HepG2 (cell line): ENCODE results near the gene TEX14. TPM values are rescaled to one million over a fixed set of nuclear protein-coding genes. Genes with fewer than 3 reads are reported as not detected.

Experiments used
- ATAC-seq: fragments of 200-7000 bp; cut with Tn5 transposase; 3 replicates; pipeline ENCODE4 v1.9.1; 2020; ENCODE audit warnings: mild to moderate bottlenecking, moderate library complexity
- BruUV-seq: library from RNA; stranded (reverse); fragments of 400-500 nt; replicated peaks from 2 replicates; lab custom pipeline; 2021; lab: Mats Ljungman, UMichigan
- CTCF ChIA-PET: fragments of 300-600 bp; formaldehyde crosslinking; extraction: SDS; loops from one replicate; lab custom pipeline; 2021; ENCODE audit warnings: low total read pairs, inconsistent platforms, low intra/inter-chr PET ratio; lab: Yijun Ruan, JAX
- POLR2A ChIA-PET: fragments of 350-600 bp; sonication (Branson Sonifier 250); formaldehyde crosslinking; loops from one replicate; lab custom pipeline; 2020; ENCODE audit warnings: antibody characterized with exemption, inconsistent platforms; lab: Yijun Ruan, JAX
- DNase-seq: peaks from one replicate; pipeline ENCODE4 v3.0.0-alpha.2; 2015; ENCODE audit warnings: low spot score
- FAIRE-seq: peaks from 3 replicates; lab custom pipeline; 2011; peaks lifted over from hg19 to GRCh38; lab: Jason Lieb, UNC
- H2AFZ ChIP-seq: one replicate; pipeline ENCODE4 v1.6.1; 2011; ENCODE audit warnings: low read length, inconsistent platforms
- H3K27ac ChIP-seq: fragments of 300-600 bp; 3 replicates; pipeline ENCODE4 v1.8.0; 2011; ENCODE audit warnings: mixed run types, mild to moderate bottlenecking, mixed read lengths, low read length, inconsistent platforms; ENCODE audit not compliant: insufficient read depth; ENCODE audit errors: extremely low read length
- H3K27me3 ChIP-seq, 2 experiments: fragments of 200-600 bp in 1 of 2; 2 replicates in 1 of 2; 3 replicates in 1 of 2; pipeline versions ENCODE4 v1.6.0 to v1.8.0; 2011; ENCODE audit warnings: low read length in 2 of 2, mild to moderate bottlenecking in 2 of 2, moderate library complexity in 2 of 2, inconsistent platforms in 1 of 2; ENCODE audit not compliant: insufficient read depth in 2 of 2, control insufficient read depth in 1 of 2
- H3K36me3 ChIP-seq, 2 experiments: fragments of 200-600 bp in 1 of 2; replicated peaks in 1 of 2; 2 replicates in 1 of 2; 3 replicates in 1 of 2; pipeline versions ENCODE4 v1.5.1 to v1.8.0; 2011; ENCODE audit warnings: low read length in 2 of 2, inconsistent platforms in 1 of 2; ENCODE audit not compliant: insufficient read depth in 2 of 2, control insufficient read depth in 1 of 2
- H3K4me1 ChIP-seq: 2 replicates; pipeline ENCODE4 v1.5.1; 2012; ENCODE audit warnings: low read length, inconsistent platforms; ENCODE audit not compliant: insufficient read depth
- H3K4me2 ChIP-seq: 2 replicates; pipeline ENCODE4 v1.6.0; 2011; ENCODE audit warnings: low read depth, low read length, inconsistent platforms
- H3K4me3 ChIP-seq, 3 experiments: fragments of 200-600 bp in 1 of 3; sonication (generic), shearing (Covaris generic) in 1 of 3; replicated peaks in 1 of 3; 2 replicates each; pipeline ENCODE4 v1.5.1; 2011 to 2016; ENCODE audit warnings: low read length in 3 of 3, inconsistent platforms in 2 of 3, low read depth in 2 of 3, mild to moderate bottlenecking in 2 of 3, control low read depth in 1 of 3, mixed read lengths in 1 of 3; ENCODE audit not compliant: insufficient read depth in 1 of 3
- H3K79me2 ChIP-seq: one replicate; pipeline ENCODE4 v1.6.1; 2011; ENCODE audit warnings: low read length, inconsistent platforms; ENCODE audit not compliant: insufficient read depth
- H3K9ac ChIP-seq: 2 replicates; pipeline ENCODE4 v1.6.0; 2011; ENCODE audit warnings: mild to moderate bottlenecking, low read depth, low read length, inconsistent platforms; ENCODE audit not compliant: insufficient read depth
- H3K9me3 ChIP-seq: 2 replicates; pipeline ENCODE4 v1.5.1; 2012; ENCODE audit warnings: mild to moderate bottlenecking, low read length
- H4K20me1 ChIP-seq: 2 replicates; pipeline ENCODE4 v1.6.0; 2011; ENCODE audit warnings: inconsistent platforms, mild to moderate bottlenecking, low read length, moderate library complexity; ENCODE audit not compliant: insufficient read depth
- AGO2 ChIP-seq: fragments of 200-400 bp; formaldehyde crosslinking; optimal IDR thresholded peaks from 2 replicates; pipeline ENCODE3; 2017; ENCODE audit warnings: mild to moderate bottlenecking, low read depth, low read length, moderate library complexity
- ATF1 ChIP-seq: IDR thresholded peaks from 2 replicates; pipeline ENCODE4 v1.6.1; 2016; ENCODE audit warnings: mild to moderate bottlenecking, control low read depth
- CREB1 ChIP-seq, 2 experiments: fragments of 450-650 bp in 1 of 2; IDR thresholded peaks; 2 replicates each; pipeline ENCODE4 v1.6.1; 2016 to 2017; ENCODE audit warnings: control low read depth in 1 of 2, mild to moderate bottlenecking in 1 of 2, missing compliant biosample characterization in 1 of 2, missing genetic modification characterization in 1 of 2
- CREM ChIP-seq, 2 experiments: sonication (generic) in 1 of 2; formaldehyde crosslinking in 1 of 2; IDR thresholded peaks; 2 replicates each; pipeline versions ENCODE4 v1.4.0 to v1.6.1; 2016 to 2020; ENCODE audit warnings: antibody characterized with exemption in 1 of 2, mild to moderate bottlenecking in 1 of 2, missing genetic modification reagents in 1 of 2
- GABPA ChIP-seq, 2 experiments: IDR thresholded peaks; 2 replicates each; pipeline ENCODE4 v1.6.1; 2011 to 2016; ENCODE audit warnings: low read depth in 2 of 2, low read length in 1 of 2, missing biosample characterization in 1 of 2, missing genetic modification characterization in 1 of 2
- STAG1 ChIP-seq: sonication (generic); formaldehyde crosslinking; IDR thresholded peaks from 2 replicates; pipeline ENCODE4 v1.4.0; 2020; ENCODE audit warnings: missing genetic modification reagents
- TEAD3 ChIP-seq: optimal IDR thresholded peaks from 2 replicates; pipeline ENCODE3; 2016; ENCODE audit warnings: borderline replicate concordance
- ZFP62 ChIP-seq: sonication (generic); formaldehyde crosslinking; IDR thresholded peaks from 2 replicates; pipeline ENCODE4 v1.4.0; 2020; ENCODE audit warnings: missing genetic modification reagents
- ZNF264 ChIP-seq: sonication (generic); formaldehyde crosslinking; IDR thresholded peaks from 2 replicates; pipeline ENCODE4 v1.4.0; 2020; ENCODE audit warnings: missing genetic modification reagents
- ZNF790 ChIP-seq: sonication (generic); formaldehyde crosslinking; IDR thresholded peaks from 2 replicates; pipeline ENCODE4 v1.8.0; 2022; ENCODE audit warnings: missing genetic modification reagents, mild to moderate bottlenecking, borderline replicate concordance
- WGBS: methylation state at CpG from one replicate; pipeline ENCODE4 v1.1.6; 2017; ENCODE audit warnings: low lambda C conversion rate; 5-methylcytosine and 5-hydroxymethylcytosine counted together
- in situ Hi-C: cut with HindIII; loops from 2 replicates; pipeline ENCODE4 v1.10.0; 2017; ENCODE audit warnings: low pct_unique_long_range_greater_than_20kb; ENCODE audit not compliant: extremely low pct_ligation_motif_present
- intact Hi-C: fragments of 100-400 bp; cut with micrococcal nuclease; formaldehyde crosslinking; loops from one replicate; pipeline ENCODE4 v1.10.0; 2022; ENCODE audit not compliant: unreplicated experiment
- polyA plus RNA-seq, 8 experiments: library from polyadenylated mRNA; depleted of rRNA in 3 of 8; stranded (reverse) in 7 of 8; unstranded in 1 of 8; fragments of >200 nt; fragmentation: Illumina TruSeq in 4 of 8; extraction: Trizol in 4 of 8; gene quantifications; 2 replicates each; pipeline versions ENCODE4 v1.2.1 to v1.2.3, GENCODE V29; 2011 to 2016; ENCODE audit warnings: low read depth in 4 of 8, missing spikeins in 1 of 8, mixed read lengths in 1 of 8; ENCODE audit not compliant: insufficient read depth in 1 of 8
- total RNA-seq, 5 experiments: library from RNA; depleted of rRNA; stranded (reverse); fragments of >200 nt; fragmentation: Illumina TruSeq; extraction: Trizol; gene quantifications; 2 replicates each; pipeline ENCODE4 v1.2.3, GENCODE V29; 2016; ENCODE audit warnings: low read depth in 1 of 5
- TF ChIP-seq, protein P1 (sequence below): sonication (generic); formaldehyde crosslinking; IDR thresholded peaks from 2 replicates; pipeline ENCODE4 v1.8.1; 2022; ENCODE audit warnings: mild to moderate bottlenecking, missing genetic modification reagents
- TF ChIP-seq, protein P2 (sequence below): sonication (generic); formaldehyde crosslinking; IDR thresholded peaks from 2 replicates; pipeline ENCODE4 v1.5.1; 2020; ENCODE audit warnings: mild to moderate bottlenecking, missing genetic modification reagents
- TF ChIP-seq, protein P3 (sequence below): sonication (generic); formaldehyde crosslinking; IDR thresholded peaks from 2 replicates; pipeline ENCODE4 v1.5.0; 2020; ENCODE audit warnings: mild to moderate bottlenecking, missing genetic modification reagents
- TF ChIP-seq, protein P4 (sequence below): sonication (generic); formaldehyde crosslinking; IDR thresholded peaks from 2 replicates; pipeline ENCODE4 v1.5.0; 2020; ENCODE audit warnings: mild to moderate bottlenecking, missing genetic modification reagents, moderate library complexity

TEX14 gene
- total and polyA plus RNA-seq, 2 of the 13 experiments (the other 11 are each of a cell fraction or from before 2014, with no cell fraction given), result 0.04 to 0.07 TPM

DNA sequence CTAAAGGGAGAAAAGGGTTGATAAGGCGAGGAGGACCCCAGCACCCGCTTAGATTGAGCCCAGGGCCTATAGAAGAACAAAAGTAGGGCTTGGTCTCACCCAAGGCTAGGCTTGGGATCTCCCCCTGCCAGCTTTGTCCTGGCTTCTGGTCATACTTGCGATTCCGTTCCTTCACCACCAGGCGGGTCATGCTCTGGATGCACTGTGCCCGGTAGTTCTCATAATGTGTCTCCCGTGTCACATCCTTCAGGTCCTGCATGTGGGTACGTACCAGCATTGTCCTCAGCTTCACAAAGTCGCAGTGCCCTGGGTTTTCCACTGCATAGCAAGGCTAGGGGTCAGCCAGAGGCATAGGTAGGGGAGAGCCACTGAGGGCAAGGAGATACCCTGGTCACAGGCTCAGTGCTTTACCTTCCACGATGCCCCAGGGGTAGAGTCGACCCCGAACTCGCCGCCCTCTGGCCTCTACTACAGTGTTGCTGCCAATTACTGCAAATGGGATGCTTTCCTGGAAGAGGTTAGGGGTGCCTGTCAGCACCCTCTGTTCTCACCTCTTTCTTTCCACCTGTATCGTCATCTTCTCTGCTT is 170.9 kb downstream of the TEX14 start:
- in situ Hi-C loops, result no loop called here
- FAIRE-seq, result peak; percentile 88
- peak; percentile 64 for DNase-seq
- intact Hi-C loops, result loop anchor here (5.0 kb wide), 1 partner anchor 191 kb away; no protein-coding TSS in a partner anchor
- Histone ChIP-seq H3K27me3 (no peaks in the 10 kb centered on the region; a peak in 2 of 5 replicates), H3K27ac (no peak overlapping the region), H3K9me3 (no peaks in the 10 kb centered on the region), H3K79me2 (peaks cover 9% of the 10 kb centered on the region), H3K4me3 (peak overlapping the region in 1 of 3 experiments; percentile 46; a peak in 1 of 6 replicates), H3K9ac (no peak overlapping the region), H2AFZ (no peak overlapping the region), H3K4me2 (peak overlapping the region; percentile 67), H3K36me3 (no peaks in the 10 kb centered on the region), H4K20me1 (no peaks in the 10 kb centered on the region), H3K4me1 (peaks cover 41% of the 10 kb centered on the region)
- WGBS, result 30% methylated on average over 15 of the region's 15 CpGs
- ChIA-PET CTCF (interaction anchor here (1.0 to 1.4 kb wide), 3 partner anchors 56 to 484 kb away, joined by 3 to 4 read pairs (median 4); no protein-coding TSS in a partner anchor), POLR2A (interaction anchor here (0.6 to 4.1 kb wide), 4 partner anchors 13 to 172 kb away, joined by 3 to 77 read pairs (median 30); partner anchors contain the start of gene RAD51C)
- no TSS peak for BruUV-seq
- ATAC-seq, result no peak
- TF ChIP-seq, protein P1, sequence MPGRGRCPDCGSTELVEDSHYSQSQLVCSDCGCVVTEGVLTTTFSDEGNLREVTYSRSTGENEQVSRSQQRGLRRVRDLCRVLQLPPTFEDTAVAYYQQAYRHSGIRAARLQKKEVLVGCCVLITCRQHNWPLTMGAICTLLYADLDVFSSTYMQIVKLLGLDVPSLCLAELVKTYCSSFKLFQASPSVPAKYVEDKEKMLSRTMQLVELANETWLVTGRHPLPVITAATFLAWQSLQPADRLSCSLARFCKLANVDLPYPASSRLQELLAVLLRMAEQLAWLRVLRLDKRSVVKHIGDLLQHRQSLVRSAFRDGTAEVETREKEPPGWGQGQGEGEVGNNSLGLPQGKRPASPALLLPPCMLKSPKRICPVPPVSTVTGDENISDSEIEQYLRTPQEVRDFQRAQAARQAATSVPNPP (CRISPR knock-in tag), result no peak
- TF ChIP-seq CREM (IDR thresholded peaks at IDR 0.05) (0 out of 2 replicates have a peak, but pooled peaks have one; percentile 32), CREM (CRISPR knock-in tag; IDR thresholded peaks at IDR 0.05) (no peak), GABPA (IDR thresholded peaks at IDR 0.05; ENCODE audit: low read depth, low read length) (no peak), GABPA (CRISPR knock-in tag; IDR thresholded peaks at IDR 0.05; ENCODE audit: low read depth) (0 out of 2 replicates have a peak, but pooled peaks have one; percentile 33), ZNF264 (CRISPR knock-in tag) (no peak), CREB1 (IDR thresholded peaks at IDR 0.05) (peak; percentile 55; the same call in 1 of the 2 replicates), CREB1 (CRISPR knock-in tag; IDR thresholded peaks at IDR 0.05) (no peak), ATF1 (0 out of 2 replicates have a peak, but pooled peaks have one; percentile 24), TEAD3 (CRISPR knock-in tag) (peak; percentile 70), ZNF790 (CRISPR knock-in tag) (no peak), STAG1 (peak; percentile 59), AGO2 (no peak), ZFP62 (no peak)
- TF ChIP-seq, protein P2, sequence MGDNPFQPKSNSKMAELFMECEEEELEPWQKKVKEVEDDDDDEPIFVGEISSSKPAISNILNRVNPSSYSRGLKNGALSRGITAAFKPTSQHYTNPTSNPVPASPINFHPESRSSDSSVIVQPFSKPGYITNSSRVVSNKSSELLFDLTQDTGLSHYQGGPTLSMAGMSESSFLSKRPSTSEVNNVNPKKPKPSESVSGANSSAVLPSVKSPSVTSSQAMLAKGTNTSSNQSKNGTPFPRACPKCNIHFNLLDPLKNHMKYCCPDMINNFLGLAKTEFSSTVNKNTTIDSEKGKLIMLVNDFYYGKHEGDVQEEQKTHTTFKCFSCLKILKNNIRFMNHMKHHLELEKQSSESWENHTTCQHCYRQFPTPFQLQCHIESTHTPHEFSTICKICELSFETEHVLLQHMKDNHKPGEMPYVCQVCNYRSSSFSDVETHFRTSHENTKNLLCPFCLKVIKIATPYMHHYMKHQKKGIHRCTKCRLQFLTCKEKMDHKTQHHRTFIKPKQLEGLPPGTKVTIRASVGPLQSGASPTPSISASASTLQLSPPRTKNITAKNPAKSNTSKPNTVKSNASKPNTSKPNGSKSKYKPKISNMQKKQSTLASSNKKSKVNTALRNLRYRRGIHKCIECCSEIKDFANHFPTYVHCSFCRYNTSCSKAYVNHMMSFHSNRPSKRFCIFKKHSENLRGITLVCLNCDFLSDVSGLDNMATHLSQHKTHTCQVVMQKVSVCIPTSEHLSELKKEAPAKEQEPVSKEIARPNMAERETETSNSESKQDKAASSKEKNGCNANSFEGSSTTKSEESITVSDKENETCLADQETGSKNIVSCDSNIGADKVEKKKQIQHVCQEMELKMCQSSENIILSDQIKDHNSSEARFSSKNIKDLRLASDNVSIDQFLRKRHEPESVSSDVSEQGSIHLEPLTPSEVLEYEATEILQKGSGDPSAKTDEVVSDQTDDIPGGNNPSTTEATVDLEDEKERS (CRISPR knock-in tag), result 0 out of 2 replicates have a peak, but pooled peaks have one; percentile 28
- TF ChIP-seq, protein P3, sequence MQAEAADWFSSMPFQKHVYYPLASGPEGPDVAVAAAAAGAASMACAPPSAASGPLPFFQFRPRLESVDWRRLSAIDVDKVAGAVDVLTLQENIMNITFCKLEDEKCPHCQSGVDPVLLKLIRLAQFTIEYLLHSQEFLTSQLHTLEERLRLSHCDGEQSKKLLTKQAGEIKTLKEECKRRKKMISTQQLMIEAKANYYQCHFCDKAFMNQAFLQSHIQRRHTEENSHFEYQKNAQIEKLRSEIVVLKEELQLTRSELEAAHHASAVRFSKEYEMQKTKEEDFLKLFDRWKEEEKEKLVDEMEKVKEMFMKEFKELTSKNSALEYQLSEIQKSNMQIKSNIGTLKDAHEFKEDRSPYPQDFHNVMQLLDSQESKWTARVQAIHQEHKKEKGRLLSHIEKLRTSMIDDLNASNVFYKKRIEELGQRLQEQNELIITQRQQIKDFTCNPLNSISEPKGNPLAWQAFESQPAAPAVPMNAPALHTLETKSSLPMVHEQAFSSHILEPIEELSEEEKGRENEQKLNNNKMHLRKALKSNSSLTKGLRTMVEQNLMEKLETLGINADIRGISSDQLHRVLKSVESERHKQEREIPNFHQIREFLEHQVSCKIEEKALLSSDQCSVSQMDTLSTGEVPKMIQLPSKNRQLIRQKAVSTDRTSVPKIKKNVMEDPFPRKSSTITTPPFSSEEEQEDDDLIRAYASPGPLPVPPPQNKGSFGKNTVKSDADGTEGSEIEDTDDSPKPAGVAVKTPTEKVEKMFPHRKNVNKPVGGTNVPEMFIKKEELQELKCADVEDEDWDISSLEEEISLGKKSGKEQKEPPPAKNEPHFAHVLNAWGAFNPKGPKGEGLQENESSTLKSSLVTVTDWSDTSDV (CRISPR knock-in tag), result no peak
- TF ChIP-seq, protein P4, sequence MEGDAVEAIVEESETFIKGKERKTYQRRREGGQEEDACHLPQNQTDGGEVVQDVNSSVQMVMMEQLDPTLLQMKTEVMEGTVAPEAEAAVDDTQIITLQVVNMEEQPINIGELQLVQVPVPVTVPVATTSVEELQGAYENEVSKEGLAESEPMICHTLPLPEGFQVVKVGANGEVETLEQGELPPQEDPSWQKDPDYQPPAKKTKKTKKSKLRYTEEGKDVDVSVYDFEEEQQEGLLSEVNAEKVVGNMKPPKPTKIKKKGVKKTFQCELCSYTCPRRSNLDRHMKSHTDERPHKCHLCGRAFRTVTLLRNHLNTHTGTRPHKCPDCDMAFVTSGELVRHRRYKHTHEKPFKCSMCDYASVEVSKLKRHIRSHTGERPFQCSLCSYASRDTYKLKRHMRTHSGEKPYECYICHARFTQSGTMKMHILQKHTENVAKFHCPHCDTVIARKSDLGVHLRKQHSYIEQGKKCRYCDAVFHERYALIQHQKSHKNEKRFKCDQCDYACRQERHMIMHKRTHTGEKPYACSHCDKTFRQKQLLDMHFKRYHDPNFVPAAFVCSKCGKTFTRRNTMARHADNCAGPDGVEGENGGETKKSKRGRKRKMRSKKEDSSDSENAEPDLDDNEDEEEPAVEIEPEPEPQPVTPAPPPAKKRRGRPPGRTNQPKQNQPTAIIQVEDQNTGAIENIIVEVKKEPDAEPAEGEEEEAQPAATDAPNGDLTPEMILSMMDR (CRISPR knock-in tag), result peak; percentile 81
